ENCODE results near the gene GFM2.
"Not testable (repeated sequence)": the region's sequence is repeated elsewhere in the genome, so short reads cannot be mapped to it uniquely, and the experiment has no call there.

The GFM2 gene, protein sequence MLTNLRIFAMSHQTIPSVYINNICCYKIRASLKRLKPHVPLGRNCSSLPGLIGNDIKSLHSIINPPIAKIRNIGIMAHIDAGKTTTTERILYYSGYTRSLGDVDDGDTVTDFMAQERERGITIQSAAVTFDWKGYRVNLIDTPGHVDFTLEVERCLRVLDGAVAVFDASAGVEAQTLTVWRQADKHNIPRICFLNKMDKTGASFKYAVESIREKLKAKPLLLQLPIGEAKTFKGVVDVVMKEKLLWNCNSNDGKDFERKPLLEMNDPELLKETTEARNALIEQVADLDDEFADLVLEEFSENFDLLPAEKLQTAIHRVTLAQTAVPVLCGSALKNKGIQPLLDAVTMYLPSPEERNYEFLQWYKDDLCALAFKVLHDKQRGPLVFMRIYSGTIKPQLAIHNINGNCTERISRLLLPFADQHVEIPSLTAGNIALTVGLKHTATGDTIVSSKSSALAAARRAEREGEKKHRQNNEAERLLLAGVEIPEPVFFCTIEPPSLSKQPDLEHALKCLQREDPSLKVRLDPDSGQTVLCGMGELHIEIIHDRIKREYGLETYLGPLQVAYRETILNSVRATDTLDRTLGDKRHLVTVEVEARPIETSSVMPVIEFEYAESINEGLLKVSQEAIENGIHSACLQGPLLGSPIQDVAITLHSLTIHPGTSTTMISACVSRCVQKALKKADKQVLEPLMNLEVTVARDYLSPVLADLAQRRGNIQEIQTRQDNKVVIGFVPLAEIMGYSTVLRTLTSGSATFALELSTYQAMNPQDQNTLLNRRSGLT

DNA sequence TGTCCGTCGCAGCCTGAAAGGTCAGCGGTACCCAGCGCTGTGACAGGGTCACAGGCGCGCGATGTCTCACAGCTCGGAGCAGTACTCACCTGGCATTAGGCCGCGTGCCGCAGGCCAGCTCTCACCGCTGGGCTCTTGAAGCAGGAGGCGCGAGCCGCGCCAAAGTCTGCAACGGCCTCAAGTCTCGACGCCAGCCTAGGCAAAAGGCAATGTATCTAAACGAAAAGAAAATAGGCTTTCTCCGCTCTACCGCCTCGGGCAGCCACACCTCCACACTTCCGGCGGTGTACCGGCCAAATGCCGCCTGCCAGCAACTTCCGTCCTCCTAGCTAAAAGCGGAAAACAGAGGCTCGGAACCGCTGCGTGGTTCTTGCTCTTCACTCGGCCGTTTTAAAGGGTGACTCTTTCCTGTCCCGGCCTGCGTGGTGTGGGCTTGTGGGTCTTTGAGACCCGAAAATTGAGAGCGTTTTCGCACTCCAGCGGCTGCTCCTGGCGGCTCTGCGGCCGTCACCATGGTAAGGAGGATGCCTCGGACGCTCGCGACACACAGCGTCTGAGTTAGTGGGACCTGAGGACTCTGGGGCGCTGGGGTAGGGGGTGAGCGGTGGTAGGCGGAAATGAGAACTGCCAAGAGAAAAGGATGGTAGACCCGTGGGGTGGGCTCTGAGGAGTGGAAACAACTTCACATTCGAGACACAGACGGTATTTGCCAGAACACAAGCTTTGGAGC lies at the start of gene GFM2, which contains the start of gene NSA2:
TSS of gene GFM2 (minus strand) at position 269 of the 730 bp plus-strand sequence. CDS start 3,375 bp downstream, outside the sequence.
TSS of gene NSA2 (plus strand) at position 401 of the 730 bp plus-strand sequence. CDS start at position 513, 112 bp downstream.
- TF ChIP-seq, protein P1, sequence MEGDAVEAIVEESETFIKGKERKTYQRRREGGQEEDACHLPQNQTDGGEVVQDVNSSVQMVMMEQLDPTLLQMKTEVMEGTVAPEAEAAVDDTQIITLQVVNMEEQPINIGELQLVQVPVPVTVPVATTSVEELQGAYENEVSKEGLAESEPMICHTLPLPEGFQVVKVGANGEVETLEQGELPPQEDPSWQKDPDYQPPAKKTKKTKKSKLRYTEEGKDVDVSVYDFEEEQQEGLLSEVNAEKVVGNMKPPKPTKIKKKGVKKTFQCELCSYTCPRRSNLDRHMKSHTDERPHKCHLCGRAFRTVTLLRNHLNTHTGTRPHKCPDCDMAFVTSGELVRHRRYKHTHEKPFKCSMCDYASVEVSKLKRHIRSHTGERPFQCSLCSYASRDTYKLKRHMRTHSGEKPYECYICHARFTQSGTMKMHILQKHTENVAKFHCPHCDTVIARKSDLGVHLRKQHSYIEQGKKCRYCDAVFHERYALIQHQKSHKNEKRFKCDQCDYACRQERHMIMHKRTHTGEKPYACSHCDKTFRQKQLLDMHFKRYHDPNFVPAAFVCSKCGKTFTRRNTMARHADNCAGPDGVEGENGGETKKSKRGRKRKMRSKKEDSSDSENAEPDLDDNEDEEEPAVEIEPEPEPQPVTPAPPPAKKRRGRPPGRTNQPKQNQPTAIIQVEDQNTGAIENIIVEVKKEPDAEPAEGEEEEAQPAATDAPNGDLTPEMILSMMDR (IDR thresholded peaks at IDR 0.05; ENCODE audit: low read depth, low read length, missing control alignments) = no peak
- peak; percentile 87 for DNase-seq (ENCODE audit: low read depth)

DNA sequence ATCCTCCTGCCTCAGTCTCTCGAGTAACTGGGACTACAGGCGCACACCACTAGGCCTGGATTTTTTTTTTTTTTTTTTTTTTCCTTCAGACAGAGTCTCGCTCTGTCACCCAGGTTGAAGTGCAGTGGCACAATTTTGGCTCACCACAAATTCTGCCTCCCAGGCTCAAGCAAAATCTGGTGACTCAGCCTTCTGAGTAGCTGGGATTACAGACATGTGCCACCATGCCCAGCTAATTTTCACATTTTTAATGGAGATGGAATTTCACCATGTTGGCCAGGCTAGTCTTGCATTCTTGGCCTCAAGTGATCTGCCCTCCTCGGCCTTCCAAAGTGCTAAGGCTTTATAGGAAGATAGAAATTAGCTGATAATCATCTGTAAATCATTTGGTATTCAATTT lies 44.0 kb upstream of the GFM2 start:
- no peak for DNase-seq (ENCODE audit: low read depth)

More for the DNA sequence above, at the start of gene GFM2, which contains the start of gene NSA2:
- H3K4me3 ChIP-seq (ENCODE audit: low read depth, low read length) = peak within 1 kb of the TSS; percentile 82

GRCh38 chr5:74801941-74802340 lies 35.0 kb upstream of the GFM2 start:
- TF ChIP-seq, protein P1 (IDR thresholded peaks at IDR 0.05; ENCODE audit: low read depth, low read length, missing control alignments) = no peak
- DNase-seq (ENCODE audit: low read depth) = no peak
- no peak overlapping the region for H3K4me3 ChIP-seq (ENCODE audit: low read depth, low read length)

More for the DNA sequence above, 44.0 kb upstream of the GFM2 start:
- TF ChIP-seq, protein P1 (IDR thresholded peaks at IDR 0.05; ENCODE audit: low read depth, low read length, missing control alignments) = no peak
- H3K4me3 ChIP-seq (ENCODE audit: low read depth, low read length) = no peak overlapping the region

DNA sequence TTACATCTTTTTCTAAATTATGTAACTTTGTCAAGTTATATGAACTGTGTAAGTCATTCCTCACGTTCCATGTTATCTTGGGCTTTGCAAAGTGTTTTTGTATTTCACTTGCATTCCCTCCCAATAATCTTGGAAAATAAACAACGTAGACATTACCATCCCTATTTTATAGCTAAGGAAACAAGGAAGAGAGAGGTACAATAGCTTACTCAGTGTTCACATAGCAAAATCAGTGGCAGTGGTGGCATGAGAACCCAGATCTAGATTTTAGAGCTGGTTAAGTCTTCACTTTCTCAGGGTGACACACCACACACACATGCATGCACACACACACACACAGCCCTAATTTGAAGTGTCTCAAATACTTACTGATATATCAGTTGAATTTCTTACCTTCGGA lies 34.3 kb upstream of the GFM2 start:
- TF ChIP-seq, protein P1 (IDR thresholded peaks at IDR 0.05; ENCODE audit: low read depth, low read length, missing control alignments) = no peak
- no peak overlapping the region for H3K4me3 ChIP-seq (ENCODE audit: low read depth, low read length)
- no peak for DNase-seq (ENCODE audit: low read depth)

GRCh38 chr5:74798977-74799911 lies 32.3 kb upstream of the GFM2 start:
- DNase-seq (ENCODE audit: low read depth) = no peak
- H3K4me3 ChIP-seq (ENCODE audit: low read depth, low read length) = no peak overlapping the region
- TF ChIP-seq, protein P1 (IDR thresholded peaks at IDR 0.05; ENCODE audit: low read depth, low read length, missing control alignments) = no peak

- H3K4me3 ChIP-seq (ENCODE audit: low read depth, low read length); DNase-seq (ENCODE audit: low read depth): not testable (repeated sequence)
Measured at GRCh38 chr5:74791669-74792068, 24.8 kb upstream of the GFM2 start.
